NCI-H460 (cell line): ENCODE data around the gene GSTM4. TPM values are rescaled to one million over a fixed set of nuclear protein-coding genes. Genes with fewer than 3 reads are reported as not detected.
A peak's percentile ranks its signal among the peaks of the same experiment; 100 is the strongest.

Experiments
- DNase-seq: peaks from one replicate; pipeline ENCODE4 v3.0.0-alpha.2; 2016; ENCODE audit warnings: low read depth; ENCODE audit errors: extremely low read depth
- total RNA-seq: library from RNA; depleted of rRNA; stranded (reverse); fragments of >200 nt; shearing (Covaris generic); gene quantifications from 2 replicates; pipeline ENCODE4 v1.2.3, GENCODE V29; 2014

Gene GSTM4
- total RNA-seq, 1 experiment from 2014 or later, result 25.5 TPM

DNA sequence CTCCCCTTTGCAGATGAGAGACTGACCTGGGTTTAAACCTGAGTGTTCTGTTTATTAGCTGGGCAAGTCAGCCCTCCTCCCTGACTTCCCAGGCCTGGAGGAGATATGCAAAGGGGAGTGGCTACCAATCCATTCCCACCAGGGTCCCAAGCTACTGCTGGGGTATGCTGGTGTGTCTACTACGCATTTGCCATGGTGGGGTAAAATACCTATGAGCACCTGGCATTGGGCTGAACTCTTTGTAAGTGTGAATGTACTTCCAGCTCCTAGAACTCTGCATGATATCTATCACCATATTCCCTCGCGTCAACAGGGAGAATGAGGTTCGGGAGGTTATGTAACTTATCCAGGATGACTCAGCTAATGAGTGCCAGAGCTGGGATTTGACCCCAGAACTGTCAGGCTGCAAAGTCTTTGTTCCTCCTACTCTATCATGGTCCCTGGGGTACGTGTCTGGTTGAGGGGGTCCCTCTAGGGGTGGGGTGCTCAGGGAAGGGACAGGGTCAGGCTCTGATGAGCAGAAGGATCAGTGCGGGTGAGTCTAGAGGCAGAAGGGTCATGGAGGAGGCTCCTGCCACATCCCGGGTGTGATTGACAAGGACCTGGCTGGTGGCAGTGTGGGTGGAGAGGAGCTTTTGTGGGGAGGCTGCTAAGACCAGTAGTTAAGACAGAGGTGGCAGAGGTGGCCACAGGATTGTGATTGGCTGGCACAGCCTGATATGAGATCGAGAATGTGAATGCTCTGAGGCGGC, 19.5 kb upstream of the GSTM4 start:
- DNase-seq, result peak; percentile 48

DNA sequence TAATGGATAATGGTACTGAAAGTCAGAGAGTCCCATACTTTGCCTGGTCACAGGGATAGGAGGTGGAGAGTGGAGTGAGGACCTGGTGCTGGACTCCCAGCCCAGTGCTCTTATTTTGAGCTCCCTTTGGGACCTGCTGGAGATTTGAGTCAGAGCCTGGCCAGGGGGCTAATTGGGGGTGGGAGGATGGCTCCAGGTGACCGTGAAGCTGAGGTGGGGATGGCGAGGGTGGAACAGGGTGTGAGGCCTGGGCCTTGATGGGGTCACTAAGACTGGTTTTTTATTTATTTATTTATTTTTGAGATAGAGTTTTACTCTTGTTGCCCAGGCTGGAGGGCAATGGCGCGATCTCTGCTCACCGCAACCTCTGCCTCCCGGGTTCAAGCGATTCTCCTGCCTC, 18.5 kb upstream of the GSTM4 start:
- no peak for DNase-seq

- no peak for DNase-seq
Observed at GRCh38 chr1:109639063-109639840, 16.6 kb upstream of the GSTM4 start.

DNA sequence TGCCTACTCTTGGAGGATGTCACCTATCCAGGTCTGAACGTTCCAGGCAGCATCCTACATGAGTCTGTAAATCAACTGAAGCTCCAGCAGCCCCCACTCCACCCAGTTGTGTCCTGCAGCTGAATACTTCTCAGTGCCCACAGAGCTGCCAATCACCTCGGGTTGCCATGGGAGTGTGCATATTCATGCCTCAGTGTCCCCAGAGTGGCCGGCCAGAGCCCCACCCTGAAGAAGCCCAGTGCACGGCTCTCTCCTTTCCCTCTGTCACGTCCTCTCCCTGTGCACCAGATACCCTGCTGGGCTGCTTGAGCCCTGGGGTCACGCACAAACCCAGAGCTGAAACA, 16.1 kb upstream of the GSTM4 start:
- DNase-seq, result no peak

GRCh38 chr1:109640285-109640865, 15.5 kb upstream of the GSTM4 start:
- DNase-seq, result peak; percentile 61

DNA sequence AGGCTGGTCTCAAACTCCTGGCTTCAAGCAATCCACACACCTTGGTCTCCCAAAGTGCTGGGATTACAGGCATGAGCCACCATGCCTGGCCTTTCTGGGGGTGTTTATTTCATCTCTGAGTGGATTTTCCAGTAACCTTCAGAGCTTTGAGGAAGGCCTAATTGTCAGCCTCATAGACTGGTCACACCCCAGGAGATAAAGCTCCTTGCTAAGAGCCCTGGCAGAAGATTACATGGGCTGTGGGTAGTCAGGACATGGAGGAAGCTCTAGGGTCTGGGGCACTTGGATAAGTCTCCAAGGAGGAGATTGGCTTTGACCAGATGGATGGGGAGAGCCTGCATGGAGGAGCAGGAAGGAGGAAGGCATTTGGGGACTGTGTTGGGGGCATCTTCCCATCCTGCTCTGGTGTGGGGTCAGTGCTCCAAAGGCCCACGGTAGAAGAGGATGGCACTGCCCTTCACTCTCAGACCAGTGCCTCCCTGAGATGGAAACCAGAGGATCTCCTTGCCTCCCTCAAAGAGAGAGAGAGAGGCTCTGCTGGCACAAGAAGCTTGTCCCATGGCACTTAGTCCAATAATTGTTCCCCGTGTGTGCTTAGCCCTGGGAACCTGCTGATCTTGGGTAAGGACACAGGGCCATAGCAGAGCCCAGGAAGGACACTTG, 14.7 kb upstream of the GSTM4 start:
- no peak for DNase-seq

GRCh38 chr1:109641861-109642260, 14.0 kb upstream of the GSTM4 start:
- no peak for DNase-seq

DNA sequence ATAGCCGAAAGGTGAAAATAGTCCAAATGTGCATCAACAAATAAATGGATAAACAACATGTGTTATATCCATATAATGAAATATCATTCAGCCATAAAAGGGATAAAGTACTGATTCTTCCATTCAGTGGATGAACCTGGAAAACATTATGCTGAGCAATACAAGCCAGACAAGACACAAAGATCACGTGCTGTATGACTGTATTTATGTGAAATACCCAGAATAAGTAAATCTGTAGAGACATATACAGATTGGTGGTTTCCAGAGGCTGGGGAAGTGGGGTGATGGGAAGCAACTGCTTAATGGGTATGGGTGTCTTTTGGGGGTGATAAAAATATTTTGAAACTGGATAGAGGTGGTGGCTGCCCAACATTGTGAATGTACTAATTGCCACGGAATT, 13.3 kb upstream of the GSTM4 start:
- DNase-seq, result no peak

- DNase-seq, result peak; percentile 69
Observed at GRCh38 chr1:109643385-109644230, 12.3 kb upstream of the GSTM4 start.

DNA sequence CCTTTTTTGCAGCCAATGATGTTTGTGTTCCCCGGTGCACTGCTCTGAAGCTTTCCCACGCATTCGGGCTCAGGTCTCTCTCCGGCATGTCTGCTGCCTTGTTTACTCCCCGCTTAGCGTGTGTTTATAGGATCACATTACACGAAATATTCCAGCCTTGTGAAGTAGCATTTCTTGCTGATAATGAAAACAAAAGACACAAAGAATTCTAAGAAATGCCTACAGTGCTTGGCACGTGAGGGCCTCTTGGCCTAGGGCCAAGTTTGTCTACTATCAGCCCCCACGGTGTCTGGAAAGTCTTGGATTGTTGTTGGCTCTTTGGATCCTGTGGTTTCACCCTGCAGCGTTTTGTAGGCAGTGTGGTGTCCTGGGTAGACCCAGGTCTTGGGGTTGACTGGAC, 11.2 kb upstream of the GSTM4 start:
- DNase-seq, result no peak

- DNase-seq, result peak; percentile 24
Observed at GRCh38 chr1:109649491-109649914, 6.4 kb upstream of the GSTM4 start.

GRCh38 chr1:109650609-109651008, 5.3 kb upstream of the GSTM4 start:
- no peak for DNase-seq

DNA sequence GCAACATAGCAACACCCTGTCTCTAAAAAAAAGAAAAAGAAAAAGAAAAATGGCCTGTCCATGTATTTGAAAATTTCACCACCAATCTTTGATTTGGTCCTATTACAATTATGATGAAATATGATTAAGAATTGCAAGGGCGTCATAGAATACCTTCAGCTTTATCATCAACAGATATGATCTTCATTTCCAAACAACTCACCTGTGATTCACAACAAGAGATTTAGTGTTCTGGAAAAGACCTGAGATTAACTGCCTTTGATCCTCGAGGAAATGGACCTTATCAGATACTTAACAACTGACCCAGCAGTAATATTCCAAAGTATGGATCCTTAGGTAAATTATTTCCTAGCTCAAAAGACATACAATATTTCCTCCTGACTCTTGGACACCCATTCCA, 3.5 kb upstream of the GSTM4 start:
- DNase-seq, result no peak

- DNase-seq, result no peak
Observed at GRCh38 chr1:109653306-109653705, 2.6 kb upstream of the GSTM4 start.

DNA sequence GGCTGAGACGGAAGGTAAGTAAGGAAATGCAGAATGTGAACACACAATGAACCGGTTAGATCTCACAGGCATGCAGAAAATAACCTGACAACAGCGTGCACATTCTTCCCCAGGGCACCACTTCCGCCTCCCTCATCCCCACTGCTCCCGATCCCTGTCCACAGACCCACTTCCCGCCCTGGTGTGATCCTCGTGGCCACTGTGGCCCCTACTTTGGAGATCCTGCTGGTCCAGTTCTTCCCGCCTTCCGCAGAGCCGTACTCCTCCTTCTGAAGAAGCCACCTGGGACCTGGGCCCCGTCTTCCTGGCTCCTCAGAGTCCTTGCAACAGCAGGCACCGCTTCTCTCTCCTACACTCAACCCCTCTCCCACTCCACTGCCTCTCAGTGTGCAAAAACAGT, 1.4 kb upstream of the GSTM4 start:
- no peak for DNase-seq

- DNase-seq, result no peak
Observed at GRCh38 chr1:109657395-109657794, 1.5 kb downstream of the GSTM4 start.

GRCh38 chr1:109657970-109658369, 2.1 kb downstream of the GSTM4 start:
- DNase-seq, result no peak

DNA sequence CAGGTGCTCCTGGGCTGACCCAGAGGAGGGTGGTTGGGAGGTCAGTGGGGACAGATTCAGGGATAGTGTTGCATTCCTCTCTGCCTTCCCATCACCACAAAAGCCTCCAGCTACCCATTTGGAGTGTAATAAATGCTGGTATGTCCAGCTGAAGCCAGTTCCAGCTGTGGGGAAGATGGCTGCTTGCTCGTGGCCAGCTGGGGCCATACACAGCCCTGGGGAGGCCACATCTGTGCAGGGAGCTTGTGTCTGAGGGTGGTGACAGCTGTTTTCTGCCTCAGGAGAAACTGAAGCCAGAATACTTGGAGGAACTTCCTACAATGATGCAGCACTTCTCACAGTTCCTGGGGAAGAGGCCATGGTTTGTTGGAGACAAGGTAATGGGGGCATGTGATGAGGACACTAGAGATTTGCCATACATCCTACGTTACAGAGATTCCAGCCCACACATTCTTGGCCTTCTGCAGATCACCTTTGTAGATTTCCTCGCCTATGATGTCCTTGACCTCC, 2.7 kb downstream of the GSTM4 start:
- DNase-seq, result no peak

DNA sequence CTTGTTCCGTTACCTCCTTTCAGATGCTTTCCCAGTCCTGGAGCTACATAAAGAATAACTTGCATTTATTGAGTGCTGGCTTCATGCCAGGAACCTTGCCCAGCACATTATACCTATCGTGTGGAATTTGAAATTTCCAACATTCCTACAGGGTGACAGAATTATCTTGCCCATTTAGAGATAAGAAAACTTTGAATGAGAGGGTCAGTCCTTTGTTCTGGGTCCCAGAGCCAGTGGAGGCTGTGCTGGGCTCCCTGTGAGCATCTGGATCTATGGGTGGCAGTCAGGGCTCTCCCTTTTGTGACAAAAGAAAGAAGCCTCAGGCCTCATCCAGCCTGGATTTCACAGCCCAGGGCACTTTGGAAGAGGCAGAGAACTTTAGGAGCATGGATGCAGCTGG, 3.2 kb downstream of the GSTM4 start:
- no peak for DNase-seq

GRCh38 chr1:109659997-109660690, 4.2 kb downstream of the GSTM4 start:
- no peak for DNase-seq
